KMS-11 (cell line): ENCODE measurements around the gene HDAC6.

Experiments used
- H2AFZ ChIP-seq: fragments of 200-600 bp; sonication (generic); 2 replicates; pipeline ENCODE4 v1.6.1; 2016; ENCODE audit warnings: antibody characterized with exemption, mixed run types, low read depth
- H3K27ac ChIP-seq: fragments of 200-600 bp; sonication (generic); 2 replicates; pipeline ENCODE4 v1.6.1; 2016; ENCODE audit warnings: mild to moderate bottlenecking, mixed run types
- H3K27me3 ChIP-seq: fragments of 200-600 bp; sonication (generic); 2 replicates; pipeline ENCODE4 v1.6.1; 2017; ENCODE audit warnings: mild to moderate bottlenecking, low read depth, mixed run types, moderate library complexity; ENCODE audit not compliant: insufficient read depth
- H3K36me3 ChIP-seq: fragments of 200-600 bp; sonication (generic); 2 replicates; pipeline ENCODE4 v1.6.1; 2017; ENCODE audit warnings: mild to moderate bottlenecking, mixed run types; ENCODE audit not compliant: insufficient read depth
- H3K4me1 ChIP-seq: fragments of 200-600 bp; sonication (generic); 2 replicates; pipeline ENCODE4 v1.6.1; 2016; ENCODE audit warnings: mild to moderate bottlenecking, low read depth, mixed run types; ENCODE audit not compliant: poor library complexity, severe bottlenecking
- H3K4me2 ChIP-seq: fragments of 200-600 bp; sonication (generic); 2 replicates; pipeline ENCODE4 v1.7.0; 2016; ENCODE audit warnings: mild to moderate bottlenecking, mixed run types
- H3K4me3 ChIP-seq: fragments of 200-600 bp; sonication (generic); IDR thresholded peaks from 2 replicates; pipeline ENCODE4 v1.6.1; 2017; ENCODE audit warnings: low read depth, low read length, mixed read lengths; ENCODE audit not compliant: insufficient read depth
- H3K79me2 ChIP-seq: fragments of 200-600 bp; sonication (generic); 2 replicates; pipeline ENCODE4 v1.6.1; 2016; ENCODE audit warnings: low read depth, mixed run types; ENCODE audit not compliant: insufficient read depth
- H3K9ac ChIP-seq: fragments of 200-600 bp; sonication (generic); 2 replicates; pipeline ENCODE4 v1.6.1; 2016; ENCODE audit warnings: mild to moderate bottlenecking, mixed run types
- H4K20me1 ChIP-seq: fragments of 200-600 bp; sonication (generic); 2 replicates; pipeline ENCODE4 v1.6.1; 2016; ENCODE audit warnings: mild to moderate bottlenecking, mixed run types; ENCODE audit not compliant: insufficient read depth
- TF ChIP-seq, protein P1 (sequence below): fragments of 200-600 bp; sonication (generic); conservative IDR thresholded peaks from 2 replicates; pipeline ENCODE4 v1.6.1; 2017; ENCODE audit warnings: low read depth, mild to moderate bottlenecking, antibody characterized with exemption, low read length, moderate library complexity, mixed read lengths

HDAC6 gene

DNA sequence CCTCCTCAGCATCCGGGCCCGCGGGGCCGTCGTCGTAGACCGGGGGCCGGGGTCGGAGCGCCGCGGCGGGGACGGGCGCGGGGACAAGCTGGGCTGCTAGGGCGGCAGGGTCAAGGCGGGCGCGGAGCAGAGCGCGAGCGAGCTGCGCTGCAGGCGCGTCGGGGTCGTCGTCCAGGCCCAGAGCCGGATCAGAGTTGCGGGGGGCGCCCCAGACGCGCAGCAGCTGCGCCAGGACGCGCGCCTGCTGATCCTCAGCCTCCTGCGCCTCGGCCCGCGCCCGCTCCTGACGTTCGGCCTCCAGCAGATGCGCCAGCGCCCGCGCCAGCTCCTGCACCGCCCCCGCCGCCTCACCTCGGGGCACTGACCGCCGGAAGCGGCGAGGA is 30.0 kb downstream of the HDAC6 start:
- Histone ChIP-seq H3K27ac (no peak overlapping the region), H4K20me1 (no peaks in the 10 kb centered on the region), H3K4me2 (no peak overlapping the region), H3K36me3 (no peaks in the 10 kb centered on the region), H3K9ac (no peak overlapping the region), H3K79me2 (no peaks in the 10 kb centered on the region), H2AFZ (no peak overlapping the region), H3K4me3 (no peak overlapping the region), H3K27me3 (no peaks in the 10 kb centered on the region), H3K4me1 (no peaks in the 10 kb centered on the region)
- TF ChIP-seq, protein P1, sequence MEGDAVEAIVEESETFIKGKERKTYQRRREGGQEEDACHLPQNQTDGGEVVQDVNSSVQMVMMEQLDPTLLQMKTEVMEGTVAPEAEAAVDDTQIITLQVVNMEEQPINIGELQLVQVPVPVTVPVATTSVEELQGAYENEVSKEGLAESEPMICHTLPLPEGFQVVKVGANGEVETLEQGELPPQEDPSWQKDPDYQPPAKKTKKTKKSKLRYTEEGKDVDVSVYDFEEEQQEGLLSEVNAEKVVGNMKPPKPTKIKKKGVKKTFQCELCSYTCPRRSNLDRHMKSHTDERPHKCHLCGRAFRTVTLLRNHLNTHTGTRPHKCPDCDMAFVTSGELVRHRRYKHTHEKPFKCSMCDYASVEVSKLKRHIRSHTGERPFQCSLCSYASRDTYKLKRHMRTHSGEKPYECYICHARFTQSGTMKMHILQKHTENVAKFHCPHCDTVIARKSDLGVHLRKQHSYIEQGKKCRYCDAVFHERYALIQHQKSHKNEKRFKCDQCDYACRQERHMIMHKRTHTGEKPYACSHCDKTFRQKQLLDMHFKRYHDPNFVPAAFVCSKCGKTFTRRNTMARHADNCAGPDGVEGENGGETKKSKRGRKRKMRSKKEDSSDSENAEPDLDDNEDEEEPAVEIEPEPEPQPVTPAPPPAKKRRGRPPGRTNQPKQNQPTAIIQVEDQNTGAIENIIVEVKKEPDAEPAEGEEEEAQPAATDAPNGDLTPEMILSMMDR = no peak

DNA sequence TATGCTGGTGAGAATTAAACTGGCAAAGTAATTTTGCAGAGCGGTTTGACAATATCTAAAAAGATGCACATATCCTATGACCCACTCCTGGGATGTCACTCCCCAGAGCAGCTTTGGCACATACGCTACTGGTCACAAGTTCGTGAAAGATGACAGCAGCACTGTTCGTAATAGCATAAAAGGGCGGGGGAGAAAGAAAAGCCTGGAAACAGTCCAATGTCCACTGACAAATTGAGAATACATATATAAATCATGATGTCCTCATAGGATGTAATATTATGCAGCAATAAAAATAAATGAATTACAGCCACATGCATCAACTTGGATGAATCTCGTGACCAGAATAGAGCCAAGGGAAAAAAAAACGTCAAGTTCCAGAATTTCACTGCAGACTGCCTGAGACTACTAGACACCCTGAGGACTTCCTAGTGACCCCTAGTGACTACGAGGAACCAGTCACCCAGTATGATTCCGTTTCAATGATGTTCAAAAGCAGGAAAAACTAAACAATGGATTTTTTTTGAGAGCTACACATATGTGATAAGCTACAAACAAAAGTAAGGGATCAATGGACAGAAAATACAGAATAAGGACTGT is 31.8 kb downstream of the HDAC6 start:
- Histone ChIP-seq H3K4me3 (no peak overlapping the region), H2AFZ (no peak overlapping the region), H3K27ac (no peak overlapping the region), H3K9ac (no peak overlapping the region), H3K36me3 (no peaks in the 10 kb centered on the region), H3K4me1 (no peaks in the 10 kb centered on the region), H3K4me2 (peak overlapping the region; percentile 42; the same call in 1 of the 2 replicates), H4K20me1 (no peaks in the 10 kb centered on the region), H3K79me2 (no peaks in the 10 kb centered on the region), H3K27me3 (no peaks in the 10 kb centered on the region)
- TF ChIP-seq, protein P1 = no peak

DNA sequence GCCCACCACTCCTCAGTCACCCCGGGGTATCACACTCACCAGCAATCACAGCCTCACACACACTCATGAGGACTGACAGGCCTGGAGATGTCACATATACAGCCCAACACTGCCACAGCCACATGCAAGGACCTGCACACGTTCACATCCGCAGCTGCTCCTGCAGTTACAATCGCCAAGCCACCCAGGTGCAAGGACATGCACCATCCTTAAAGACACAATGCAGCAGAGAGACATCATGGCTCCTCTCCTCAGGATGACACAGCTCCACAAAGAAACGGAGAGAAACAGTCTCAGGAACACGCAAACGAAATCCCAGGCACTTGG is 32.5 kb downstream of the HDAC6 start:
- Histone ChIP-seq H3K4me3 (no peak overlapping the region), H3K4me2 (peak overlapping the region; percentile 42), H2AFZ (peak overlapping the region; percentile 82), H3K27me3 (no peaks in the 10 kb centered on the region), H3K36me3 (no peaks in the 10 kb centered on the region), H3K27ac (no peak overlapping the region), H3K4me1 (no peaks in the 10 kb centered on the region), H4K20me1 (no peaks in the 10 kb centered on the region), H3K79me2 (no peaks in the 10 kb centered on the region), H3K9ac (no peak overlapping the region; the same call in 1 of the 2 replicates)
- TF ChIP-seq, protein P1 = no peak

DNA sequence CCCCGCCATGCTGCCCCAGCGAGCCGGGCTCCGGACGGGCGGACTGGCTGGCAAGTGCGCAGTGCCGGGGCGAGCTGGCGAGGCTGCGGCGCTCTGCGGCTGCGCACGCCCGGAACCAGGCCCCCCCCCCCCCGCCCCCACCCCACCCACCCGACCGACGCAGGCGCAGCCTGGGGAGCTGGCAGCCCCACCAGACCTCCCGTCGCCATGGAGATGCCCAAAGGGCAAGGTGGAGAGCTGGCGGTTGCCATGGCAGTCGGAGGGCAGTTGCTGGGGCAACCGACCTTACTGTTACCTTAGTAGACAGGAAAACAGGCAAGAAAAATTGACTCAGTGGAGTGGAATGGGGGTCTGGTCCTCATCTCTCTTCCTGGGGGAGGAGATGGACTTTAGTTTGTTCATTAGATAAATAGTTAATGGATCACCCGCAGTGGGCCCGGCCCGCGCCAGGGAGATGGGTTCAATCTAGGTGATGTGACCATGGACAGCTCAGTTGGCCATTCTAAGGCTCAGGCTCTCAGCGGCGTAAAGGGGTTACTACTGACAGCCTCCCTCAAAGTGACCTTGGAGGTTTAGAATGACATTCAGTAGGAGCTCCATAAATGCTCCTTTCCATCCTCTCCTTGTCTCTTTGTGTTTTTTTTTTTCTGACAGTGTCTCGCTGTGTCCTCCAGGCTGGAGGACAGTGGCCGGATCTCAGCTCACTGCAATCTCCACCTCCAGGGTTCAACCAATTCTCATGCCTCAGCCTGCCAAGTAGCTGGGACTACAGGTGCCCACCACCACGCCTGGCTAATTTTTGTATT is 33.9 kb downstream of the HDAC6 start, which contains the start of gene PCSK1N:
Gene PCSK1N (minus strand): TSS at position 87 of the 806 bp plus-strand sequence. CDS start 78 bp downstream, at position 9.
- H3K4me1 ChIP-seq = no peaks in the 10 kb centered on the region
- no peak within 1 kb of the TSS for H3K27ac ChIP-seq
- H3K4me3 ChIP-seq = no peak within 1 kb of the TSS
- H3K9ac ChIP-seq = no peak within 1 kb of the TSS; the same call in 1 of the 2 replicates
- H3K27me3 ChIP-seq = no peaks in the 10 kb centered on the region
- H3K4me2 ChIP-seq = peak within 1 kb of the TSS; percentile 42
- TF ChIP-seq, protein P1 = no peak
- no peaks in the 10 kb centered on the region for H3K79me2 ChIP-seq
- no peaks in the 10 kb centered on the region for H4K20me1 ChIP-seq
- H2AFZ ChIP-seq = peak within 1 kb of the TSS; percentile 82
- H3K36me3 ChIP-seq = no peaks in the 10 kb centered on the region
